NCI-H146 treated with DMSO at 0.1 percent for 48 hours (cell line): Measurements from ENCODE around the gene ZBTB12.
A peak's percentile ranks its signal among the peaks of the same experiment; 100 is the strongest.
"Not testable (repeated sequence)": the region's sequence is repeated elsewhere in the genome, so short reads cannot be mapped to it uniquely, and the experiment has no call there.

Experiments used
- DNase-seq: peaks from one replicate; lab custom pipeline; 2025; ENCODE audit not compliant: unreplicated experiment; lab: John Stamatoyannopoulos, UW

Gene ZBTB12

DNA sequence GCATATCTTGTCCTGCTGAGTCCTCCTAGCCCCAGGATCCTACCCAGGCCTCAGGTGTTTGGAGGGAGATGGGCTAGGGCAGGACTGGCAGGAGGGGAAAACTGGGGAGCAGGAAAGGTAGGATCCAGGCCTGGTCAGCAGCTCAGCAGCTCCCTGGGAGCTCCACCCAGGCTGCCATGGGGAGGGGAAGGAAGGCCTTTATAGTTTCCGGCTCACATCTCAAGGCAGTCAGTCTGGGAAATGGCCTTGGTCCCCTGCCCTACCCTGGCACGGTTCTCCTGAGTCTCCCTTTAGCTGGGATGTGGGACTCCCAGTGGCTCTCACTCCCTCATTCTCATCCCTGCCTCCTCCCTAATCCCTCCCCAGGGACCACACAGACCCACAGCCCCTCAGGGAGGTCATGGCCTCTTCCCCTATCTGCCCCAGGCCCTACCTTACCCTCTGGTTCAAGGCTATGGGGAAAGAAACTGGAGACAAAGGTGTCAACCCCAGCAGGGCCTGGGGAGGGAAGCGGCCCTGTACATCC, 24.7 kb downstream of the ZBTB12 start:
- no peak for DNase-seq

DNA sequence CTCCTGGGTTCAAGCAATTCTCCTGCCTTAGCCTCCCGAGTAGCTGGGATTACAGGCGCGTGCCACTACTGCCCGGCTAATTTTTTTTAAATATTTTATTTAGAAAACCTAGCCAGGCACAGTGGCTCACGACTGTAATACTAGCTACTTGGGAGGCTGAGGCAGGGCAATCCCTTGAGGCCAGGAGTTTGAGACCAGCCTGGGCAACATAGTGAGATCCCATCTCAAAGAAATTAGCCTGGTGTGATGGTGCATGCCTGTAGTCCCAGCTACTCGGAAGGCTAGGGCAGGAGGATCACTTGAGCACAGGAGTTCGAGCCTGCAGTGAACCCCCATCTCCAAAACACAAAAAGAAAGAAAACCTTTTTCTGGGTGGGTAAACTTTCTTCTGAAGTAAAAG, 25.5 kb downstream of the ZBTB12 start:
- no peak for DNase-seq

- DNase-seq = no peak
Observed at GRCh38 chr6:31875877-31876276, 26.0 kb downstream of the ZBTB12 start.

GRCh38 chr6:31874836-31875572, 26.9 kb downstream of the ZBTB12 start:
- no peak for DNase-seq

- DNase-seq = no peak
Observed at GRCh38 chr6:31874084-31874670, 27.7 kb downstream of the ZBTB12 start.

DNA sequence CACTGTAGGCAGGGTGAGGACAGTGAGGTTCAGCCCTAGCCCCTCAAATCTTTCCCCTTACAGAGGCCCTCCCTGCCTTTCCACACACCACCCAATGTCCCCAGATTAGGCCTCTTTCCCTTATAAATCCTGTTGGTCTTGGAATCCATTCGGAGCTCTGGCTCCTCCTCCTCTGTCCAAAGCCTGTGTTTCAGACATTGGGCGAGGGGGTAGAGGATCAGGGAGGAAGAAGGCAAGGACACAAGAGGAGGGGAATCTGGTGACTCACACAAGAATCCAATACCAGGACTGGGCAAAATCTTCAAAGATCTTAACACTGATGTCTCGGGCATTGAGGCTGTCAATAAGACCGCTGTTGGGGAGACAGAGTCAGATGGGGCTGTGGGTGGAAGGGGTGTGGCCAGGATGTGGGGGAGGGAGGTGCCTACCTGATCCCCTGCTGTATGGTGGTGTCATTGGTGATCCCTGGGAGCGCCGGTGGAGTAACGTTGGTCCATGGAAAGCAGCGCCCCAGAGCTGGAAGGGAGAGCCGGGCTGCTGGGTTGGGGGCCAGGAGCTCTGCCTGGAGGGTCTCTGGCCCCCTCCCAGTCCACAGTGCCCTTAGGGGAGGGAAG, 30.7 kb downstream of the ZBTB12 start:
- DNase-seq = no peak

DNA sequence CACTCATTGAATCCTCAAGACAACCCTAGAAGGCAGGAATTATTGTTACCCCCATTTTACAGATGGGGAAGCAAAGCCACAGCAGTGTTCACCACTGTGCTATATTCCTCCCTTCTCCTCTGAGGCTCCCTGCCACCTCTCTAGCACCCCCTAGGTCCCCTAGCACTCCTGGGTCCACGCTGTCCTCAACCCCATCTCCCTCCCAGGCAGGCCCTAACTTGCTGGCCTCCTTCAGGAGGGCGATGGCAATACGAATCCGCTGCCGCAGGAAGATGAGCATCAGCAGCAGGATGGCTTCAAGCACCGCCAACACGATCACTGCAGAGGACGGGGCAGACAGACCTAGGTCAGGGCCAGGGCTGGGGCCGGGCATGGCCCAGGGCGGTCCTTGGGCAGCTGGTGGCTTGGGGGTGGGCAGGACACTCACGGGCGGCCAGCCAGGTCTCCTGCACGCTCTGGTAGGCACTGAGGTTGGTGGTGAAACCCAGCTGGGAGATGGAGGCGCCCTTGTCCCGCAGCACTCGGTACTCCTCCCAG, 31.4 kb downstream of the ZBTB12 start:
- no peak for DNase-seq

- no peak for DNase-seq
Observed at GRCh38 chr6:31869343-31869742, 32.5 kb downstream of the ZBTB12 start.

DNA sequence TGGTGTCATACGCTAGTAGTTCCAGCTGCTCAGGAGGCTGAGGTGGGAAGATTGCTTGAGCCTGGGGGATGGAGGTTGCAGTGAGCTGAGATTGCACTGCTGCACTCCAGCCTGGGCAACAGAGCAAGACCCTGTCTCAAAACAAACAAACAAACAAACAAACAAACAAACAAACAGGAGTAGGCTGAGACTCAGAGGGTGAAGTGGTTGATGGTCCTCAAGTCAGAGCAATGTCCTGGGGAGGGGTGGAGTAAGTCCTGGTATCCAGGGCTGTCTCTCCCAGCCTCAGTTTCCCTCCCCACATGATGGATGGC, 33.3 kb downstream of the ZBTB12 start:
- not testable (repeated sequence) for DNase-seq

GRCh38 chr6:31865205-31866118, 36.4 kb downstream of the ZBTB12 start:
- no peak for DNase-seq

- no peak for DNase-seq
Observed at GRCh38 chr6:31864818-31865204, 37.1 kb downstream of the ZBTB12 start.

- not testable (repeated sequence) for DNase-seq
Observed at GRCh38 chr6:31864123-31864562, 37.7 kb downstream of the ZBTB12 start.

DNA sequence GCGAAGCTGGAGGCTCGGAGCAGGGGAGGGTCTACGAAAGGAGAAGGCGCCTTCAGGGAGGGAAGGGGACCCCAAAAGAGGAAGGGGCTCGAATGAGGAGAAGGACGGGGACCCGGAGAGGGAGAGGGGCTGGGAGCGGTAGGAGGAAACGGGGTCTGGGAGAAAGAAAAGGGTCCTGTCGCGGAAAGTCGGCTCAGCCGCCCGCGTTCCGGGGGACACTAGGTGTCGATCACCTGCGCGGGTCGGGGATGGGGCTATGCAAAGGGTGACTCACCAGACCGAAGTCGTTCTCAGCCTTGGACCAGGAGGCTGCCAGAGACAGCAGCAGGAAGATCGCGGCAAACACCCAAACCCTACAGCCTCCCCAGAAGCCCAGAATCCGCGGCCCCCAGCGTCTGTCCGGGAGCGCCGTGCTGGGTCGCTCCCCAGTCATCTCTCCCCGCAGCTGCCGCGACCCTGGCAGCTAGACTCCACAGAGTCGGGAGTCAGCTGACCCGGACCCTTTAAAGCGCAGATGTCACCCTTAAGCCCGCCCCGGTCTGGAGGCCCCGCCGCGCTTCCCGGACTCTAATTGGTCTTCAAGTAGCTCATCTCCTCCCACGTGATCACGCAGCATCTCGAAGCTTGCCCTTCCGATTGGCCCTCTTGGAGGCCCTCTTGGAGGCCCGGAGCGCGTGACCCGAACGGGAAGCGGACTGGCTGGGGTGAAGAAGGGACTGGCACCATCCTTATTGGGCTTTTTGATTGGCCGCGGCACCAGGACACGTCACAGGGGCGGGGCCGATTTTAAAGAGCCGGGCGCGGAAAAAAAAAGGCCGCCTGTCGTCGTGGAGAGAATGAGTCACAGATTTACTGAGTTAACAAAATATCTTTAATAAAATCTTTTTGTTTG, 39.3 kb downstream of the ZBTB12 start, which contains the start of gene NEU1:
TSS of gene NEU1 (minus strand) at position 478 of the 892 bp plus-strand sequence. CDS start at position 433, 45 bp downstream.
- DNase-seq = peak; percentile 98

DNA sequence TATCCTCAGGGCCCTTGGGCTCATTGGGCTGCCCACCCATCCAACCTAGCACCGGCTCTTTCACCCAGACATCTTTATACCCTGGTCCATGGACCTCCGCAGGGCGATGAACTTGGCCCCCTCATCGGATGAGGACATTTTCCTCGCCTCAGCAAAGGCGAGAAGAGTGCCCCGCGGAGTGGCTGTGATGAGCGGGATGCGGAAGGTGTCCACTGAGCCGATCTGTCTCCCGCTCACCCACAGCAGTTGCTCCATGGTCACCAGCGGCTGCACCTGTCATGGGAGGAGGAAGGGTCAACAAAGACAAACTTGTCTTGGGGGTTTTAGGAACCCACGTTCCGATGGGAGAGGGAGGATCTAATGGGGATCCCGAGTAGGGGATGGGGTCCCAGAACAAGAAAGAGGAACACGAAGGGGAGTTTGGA, 40.0 kb downstream of the ZBTB12 start:
- DNase-seq = no peak

- no peak for DNase-seq
Observed at GRCh38 chr6:31861150-31861549, 40.7 kb downstream of the ZBTB12 start.

- DNase-seq = no peak
Observed at GRCh38 chr6:31860349-31860748, 41.5 kb downstream of the ZBTB12 start.

DNA sequence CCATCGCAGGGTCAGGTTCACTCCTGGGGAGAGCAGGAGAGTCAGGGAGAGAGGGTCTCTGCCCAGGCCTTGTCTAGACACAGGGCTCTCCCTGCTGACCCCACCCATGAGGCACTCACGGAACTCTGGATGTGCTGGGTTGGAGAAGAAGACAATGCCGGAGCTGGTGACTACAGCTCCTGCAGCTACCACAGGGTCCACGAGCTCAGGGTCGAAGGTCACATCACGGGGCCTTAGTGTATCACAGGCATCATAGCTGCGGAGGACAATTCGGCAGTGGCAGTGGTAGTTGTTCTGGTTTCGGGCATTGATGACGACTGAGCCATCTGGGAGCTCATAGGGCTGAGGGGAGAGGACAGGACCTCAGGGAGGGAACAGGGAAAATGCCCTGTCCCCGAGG, 42.0 kb downstream of the ZBTB12 start:
- DNase-seq = no peak

- no peak for DNase-seq
Observed at GRCh38 chr6:31858707-31859106, 43.2 kb downstream of the ZBTB12 start.

DNA sequence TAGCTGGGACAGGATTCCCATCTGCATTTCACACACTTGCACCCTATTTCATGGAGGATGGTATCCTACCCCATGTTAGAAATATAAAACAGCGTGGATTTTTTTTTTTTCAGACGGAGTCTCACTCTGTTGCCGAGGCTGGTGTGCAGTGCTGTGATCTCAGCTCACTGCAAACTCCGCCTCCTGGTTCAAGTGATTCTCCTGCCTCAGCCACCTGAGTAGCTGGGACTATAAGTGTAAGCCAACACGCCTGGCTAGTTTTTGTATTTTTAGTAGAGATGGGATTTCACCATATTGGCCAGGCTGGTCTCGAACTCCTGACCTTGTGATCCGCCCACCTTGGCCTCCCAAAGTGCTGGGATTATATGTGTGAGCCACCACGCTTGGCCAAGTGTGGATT, 44.1 kb downstream of the ZBTB12 start:
- DNase-seq = not testable (repeated sequence)
